Measurements from ENCODE around the gene CPT1C. TPM values are rescaled to one million over a fixed set of nuclear protein-coding genes. Genes with fewer than 3 reads are reported as not detected.

Gene CPT1C
- total and polyA plus RNA-seq, 2 of the 8 experiments (the other 6 are each of a cell fraction or from before 2014, with no cell fraction given): 79.6 to 91.8 TPM

DNA sequence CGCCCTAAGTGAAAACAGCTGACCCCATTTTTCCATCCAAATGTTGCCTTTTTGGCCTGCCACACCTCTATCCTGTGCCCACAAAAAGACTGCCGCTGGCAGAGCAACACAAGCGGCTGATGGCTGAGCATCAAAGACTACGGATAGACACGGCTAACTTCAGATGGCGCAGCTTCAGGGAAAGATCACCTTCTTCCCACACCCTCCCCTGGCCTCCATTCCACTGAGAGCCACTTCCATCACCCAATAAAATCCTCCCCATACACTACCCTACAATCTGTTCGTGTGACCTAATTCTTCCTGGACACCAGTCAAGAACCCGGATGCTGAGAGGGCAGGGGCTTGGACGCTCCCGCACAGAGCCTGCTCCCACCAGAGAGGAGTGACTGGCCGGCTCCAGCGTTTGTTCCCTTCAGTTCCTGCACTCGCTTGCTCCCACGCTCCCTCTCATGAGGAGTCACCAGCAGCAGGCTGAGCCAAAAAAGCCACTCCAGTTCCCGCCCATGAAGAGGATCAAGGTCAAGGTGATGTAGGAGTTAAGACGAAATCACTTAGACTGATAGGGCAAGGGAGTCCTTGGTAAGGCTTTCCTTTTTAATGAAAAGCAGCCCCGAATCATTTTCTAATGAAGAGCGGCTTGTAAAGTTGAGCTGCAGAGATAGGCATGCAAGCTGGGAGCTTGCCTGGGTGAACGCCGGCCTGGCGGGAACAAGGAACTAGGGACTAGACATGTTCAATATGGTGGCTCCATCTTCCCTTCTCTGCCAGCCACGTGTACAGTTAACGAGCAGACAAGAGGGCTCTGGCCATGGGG, 36.5 kb downstream of the CPT1C start:
- H3K4me2 ChIP-seq (ENCODE audit: insufficient read depth in 1 of 2, low read depth in 2 of 2, low read length in 2 of 2): no peak overlapping the region
- ChIA-PET POLR2A (ENCODE audit: partially characterized antibody) (interaction anchor here (0.7 to 1.8 kb wide), 4 partner anchors 9 to 92 kb away, joined by 3 to 7 read pairs (median 4); no protein-coding TSS in a partner anchor), CTCF (ENCODE audit: partially characterized antibody) (interaction anchor here (1.0 to 2.8 kb wide), 2 partner anchors 10 to 24 kb away, joined by 3 to 21 read pairs; no protein-coding TSS in a partner anchor)
- H3K18ac ChIP-seq (ENCODE audit: extremely low read depth, low read length): no peak overlapping the region
- TF ChIP-seq RFX5 (IDR thresholded peaks at IDR 0.05; ENCODE audit: borderline replicate concordance, low read depth, low read length) (no peak), SP2 (IDR thresholded peaks at IDR 0.05; ENCODE audit: low read length) (no peak), EGR1 (IDR thresholded peaks at IDR 0.05; ENCODE audit: borderline replicate concordance, low read depth, low read length) (no peak)
- H2BK20ac ChIP-seq (ENCODE audit: low read length): no peak overlapping the region
- H3K27ac ChIP-seq (ENCODE audit: low read depth, low read length): no peak overlapping the region
- no peak overlapping the region for H2AFZ ChIP-seq (ENCODE audit: low read length)
- H3K9me3 ChIP-seq (ENCODE audit: insufficient read depth in 2 of 2, low read depth in 1 of 2, low read length in 1 of 2): no peaks in the 10 kb centered on the region
- H2BK12ac ChIP-seq (ENCODE audit: low read depth, low read length): no peak overlapping the region
- H4K91ac ChIP-seq (replicated peaks; ENCODE audit: insufficient read length, low read length): no peak overlapping the region
- no peak overlapping the region for H3K56ac ChIP-seq (replicated peaks; ENCODE audit: insufficient read length, low read depth, low read length)
- no peaks in the 10 kb centered on the region for H4K20me1 ChIP-seq (replicated peaks in 1 of 2; ENCODE audit: control insufficient read depth in 1 of 2, insufficient read depth in 2 of 2, low read length in 2 of 2)
- H2BK5ac ChIP-seq (ENCODE audit: low read depth, low read length): no peak overlapping the region
- no peak overlapping the region for H3K9ac ChIP-seq (replicated peaks in 1 of 4; ENCODE audit: extremely low read depth in 1 of 4, low read depth in 3 of 4, low read length in 3 of 4)
- DNase-seq (ENCODE audit: low read depth in 1 of 2, low spot score in 2 of 2): no peak
- FAIRE-seq: no peak
- no peaks in the 10 kb centered on the region for H3K4me1 ChIP-seq (replicated peaks in 1 of 4; ENCODE audit: control insufficient read depth in 3 of 4, insufficient read depth in 4 of 4, low read length in 3 of 4)
- WGBS, 2 experiments (ENCODE audit: extremely low coverage in 1 of 2, insufficient coverage in 1 of 2, insufficient read length in 1 of 2, insufficient replicate concordance in 2 of 2, low coverage in 1 of 2, low lambda C conversion rate in 2 of 2, missing lambda C conversion rate in 1 of 2): 87% methylated on average over 23 of the region's 23 CpGs; no CpG with 5 or more reads in 1 of the 2 experiments
- H4K5ac ChIP-seq (ENCODE audit: insufficient read length, low read depth, low read length): no peak overlapping the region
- H3K4ac ChIP-seq (replicated peaks; ENCODE audit: insufficient read length, low read depth, low read length): no peak overlapping the region
- H2BK120ac ChIP-seq (replicated peaks; ENCODE audit: low read depth, low read length): no peak overlapping the region
- no peak overlapping the region for H3K14ac ChIP-seq (ENCODE audit: insufficient read length)
- no peak overlapping the region for H2BK15ac ChIP-seq (ENCODE audit: low read length)
- H3K79me1 ChIP-seq (ENCODE audit: low read depth, low read length): no peaks in the 10 kb centered on the region
- H2AK5ac ChIP-seq (ENCODE audit: low read depth, low read length): no peak overlapping the region
- H3K36me3 ChIP-seq (ENCODE audit: control insufficient read depth in 2 of 4, insufficient read depth in 4 of 4, low read length in 3 of 4): no peaks in the 10 kb centered on the region
- no peaks in the 10 kb centered on the region for H3K79me2 ChIP-seq (ENCODE audit: control insufficient read depth in 1 of 2, insufficient read depth in 2 of 2, low read length in 2 of 2)
- no peak overlapping the region for H3K4me3 ChIP-seq (ENCODE audit: extremely low read depth in 1 of 4, insufficient read depth in 2 of 4, low read depth in 3 of 4, low read length in 4 of 4)
- no peak overlapping the region for H4K8ac ChIP-seq (ENCODE audit: extremely low read depth, insufficient read depth, low read length)
- no peaks in the 10 kb centered on the region for H3K27me3 ChIP-seq (replicated peaks in 1 of 4; ENCODE audit: control insufficient read depth in 3 of 4, extremely low read depth in 1 of 4, insufficient read depth in 3 of 4, low read length in 3 of 4)
- H3K23me2 ChIP-seq (ENCODE audit: low read depth, low read length): no peaks in the 10 kb centered on the region
- no peak overlapping the region for H3K23ac ChIP-seq (ENCODE audit: insufficient read length)

All from H1 (cell line).